Peyer's patch (tissue), 4 donors: ENCODE data around the gene MET. TPM values are rescaled to one million over a fixed set of nuclear protein-coding genes. Genes with fewer than 3 reads are reported as not detected.

Experiments
- DNase-seq, 3 donors: peaks; one replicate each; pipeline ENCODE4 v3.0.0-alpha.2; 2017 to 2019
- H3K27ac ChIP-seq, 4 donors: fragments of 200-600 bp; sonication (generic); one replicate each; pipeline ENCODE4 v1.5.1; 2016 to 2019
- H3K27me3 ChIP-seq, 2 donors: fragments of 200-600 bp; sonication (generic); one replicate each; pipeline ENCODE4 v1.5.1; 2019
- H3K36me3 ChIP-seq, 3 donors: fragments of 200-600 bp; sonication (generic); one replicate each; pipeline ENCODE4 v1.5.1; 2016 to 2019
- H3K4me1 ChIP-seq, 4 donors: fragments of 200-600 bp; sonication (generic); one replicate each; pipeline ENCODE4 v1.5.1; 2016 to 2019
- H3K4me3 ChIP-seq, 4 donors: fragments of 200-600 bp; sonication (generic); 1 replicate in 3 of 4; 2 replicates in 1 of 4; pipeline ENCODE4 v1.5.1; 2016 to 2019; ENCODE audit warnings: mild to moderate bottlenecking in 1 of 4
- H3K9me3 ChIP-seq, 4 donors: fragments of 200-600 bp; sonication (generic); one replicate each; pipeline ENCODE4 v1.5.1; 2016 to 2019; ENCODE audit warnings: mild to moderate bottlenecking in 1 of 4
- POLR2A ChIP-seq, 2 donors: fragments of 450-650 bp; IDR thresholded peaks; one replicate each; pipeline ENCODE4 v1.5.1; 2017; ENCODE audit warnings: antibody characterized with exemption in 2 of 2, mild to moderate bottlenecking in 2 of 2, moderate library complexity in 2 of 2
- total RNA-seq, 4 donors: library from RNA; depleted of rRNA; stranded (reverse); fragments of >200 nt; gene quantifications; one replicate each; pipeline ENCODE4 v1.1.0, GENCODE V29; 2016
- TF ChIP-seq, protein P1 (sequence below), 6 experiments: fragments of 450-650 bp in 4 of 6; fragments of 200-600 bp in 2 of 6; sonication (generic) in 1 of 6; IDR thresholded peaks; one replicate each; pipeline ENCODE4 v1.5.1; 2017 to 2019; ENCODE audit warnings: antibody characterized with exemption in 6 of 6, mild to moderate bottlenecking in 3 of 6, moderate library complexity in 1 of 6

Gene MET
- total RNA-seq, 4 donors from 2014 or later: 2.5 to 34.0 (median 23.6) TPM

DNA sequence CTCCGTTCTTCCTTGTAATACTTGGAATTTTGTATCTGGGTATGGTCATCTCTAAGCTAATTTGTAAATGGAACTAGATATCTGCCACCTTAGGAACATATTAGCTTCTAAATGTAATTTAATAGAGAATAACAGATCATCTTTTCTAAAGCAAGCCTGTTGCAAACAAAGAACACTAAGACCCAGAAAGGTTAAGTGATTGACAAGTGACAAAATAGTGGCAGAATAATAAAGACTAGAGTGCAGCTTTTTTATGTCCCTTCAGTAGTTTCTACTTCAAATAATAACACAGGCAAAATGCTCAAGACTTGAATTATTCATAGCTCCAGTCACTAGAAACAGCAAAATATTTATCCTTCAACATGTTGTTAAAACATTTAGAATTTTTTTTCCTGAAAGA, 91.7 kb downstream of the MET start:
- no peaks in the 10 kb centered on the region for H3K4me1 ChIP-seq
- TF ChIP-seq POLR2A (IDR thresholded peaks at IDR 0.05): no peak
- TF ChIP-seq, protein P1, sequence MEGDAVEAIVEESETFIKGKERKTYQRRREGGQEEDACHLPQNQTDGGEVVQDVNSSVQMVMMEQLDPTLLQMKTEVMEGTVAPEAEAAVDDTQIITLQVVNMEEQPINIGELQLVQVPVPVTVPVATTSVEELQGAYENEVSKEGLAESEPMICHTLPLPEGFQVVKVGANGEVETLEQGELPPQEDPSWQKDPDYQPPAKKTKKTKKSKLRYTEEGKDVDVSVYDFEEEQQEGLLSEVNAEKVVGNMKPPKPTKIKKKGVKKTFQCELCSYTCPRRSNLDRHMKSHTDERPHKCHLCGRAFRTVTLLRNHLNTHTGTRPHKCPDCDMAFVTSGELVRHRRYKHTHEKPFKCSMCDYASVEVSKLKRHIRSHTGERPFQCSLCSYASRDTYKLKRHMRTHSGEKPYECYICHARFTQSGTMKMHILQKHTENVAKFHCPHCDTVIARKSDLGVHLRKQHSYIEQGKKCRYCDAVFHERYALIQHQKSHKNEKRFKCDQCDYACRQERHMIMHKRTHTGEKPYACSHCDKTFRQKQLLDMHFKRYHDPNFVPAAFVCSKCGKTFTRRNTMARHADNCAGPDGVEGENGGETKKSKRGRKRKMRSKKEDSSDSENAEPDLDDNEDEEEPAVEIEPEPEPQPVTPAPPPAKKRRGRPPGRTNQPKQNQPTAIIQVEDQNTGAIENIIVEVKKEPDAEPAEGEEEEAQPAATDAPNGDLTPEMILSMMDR (IDR thresholded peaks at IDR 0.05): no peak

DNA sequence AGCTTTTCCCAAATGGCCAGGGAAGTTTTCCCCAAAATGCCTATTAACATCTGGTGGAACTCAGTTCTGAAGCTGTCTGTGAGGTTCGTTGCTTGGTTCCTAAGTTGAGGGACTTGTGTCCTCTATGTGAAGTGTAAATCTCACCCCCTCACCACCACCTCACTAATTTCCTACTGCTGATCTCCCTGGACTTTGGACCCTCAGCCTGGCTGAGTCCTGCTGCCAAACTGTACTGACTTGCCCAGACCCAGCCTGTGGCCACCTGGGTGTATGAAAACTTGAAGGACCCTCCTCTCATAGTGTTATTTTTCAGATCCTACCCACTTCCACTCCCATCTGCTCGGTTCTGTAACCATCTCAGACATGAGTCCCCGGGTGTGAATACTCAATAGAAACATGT, 94.9 kb downstream of the MET start:
- H3K9me3 ChIP-seq: no peaks in the 10 kb centered on the region
- no peak for DNase-seq
- H3K36me3 ChIP-seq: no peaks in the 10 kb centered on the region
- no peak overlapping the region for H3K4me3 ChIP-seq
- TF ChIP-seq, protein P1 (IDR thresholded peaks at IDR 0.05): no peak
- no peak for TF ChIP-seq POLR2A (IDR thresholded peaks at IDR 0.05)
- H3K27ac ChIP-seq: no peak overlapping the region
- peaks cover 0 to 4% (median 0%) of the 10 kb centered on the region in 4 donors for H3K4me1 ChIP-seq
- no peaks in the 10 kb centered on the region for H3K27me3 ChIP-seq

More for the DNA sequence above, 91.7 kb downstream of the MET start:
- Histone ChIP-seq H3K36me3 (no peaks in the 10 kb centered on the region), H3K27me3 (no peaks in the 10 kb centered on the region), H3K27ac (no peak overlapping the region), H3K4me3 (no peak overlapping the region), H3K9me3 (no peaks in the 10 kb centered on the region)
- no peak for DNase-seq

DNA sequence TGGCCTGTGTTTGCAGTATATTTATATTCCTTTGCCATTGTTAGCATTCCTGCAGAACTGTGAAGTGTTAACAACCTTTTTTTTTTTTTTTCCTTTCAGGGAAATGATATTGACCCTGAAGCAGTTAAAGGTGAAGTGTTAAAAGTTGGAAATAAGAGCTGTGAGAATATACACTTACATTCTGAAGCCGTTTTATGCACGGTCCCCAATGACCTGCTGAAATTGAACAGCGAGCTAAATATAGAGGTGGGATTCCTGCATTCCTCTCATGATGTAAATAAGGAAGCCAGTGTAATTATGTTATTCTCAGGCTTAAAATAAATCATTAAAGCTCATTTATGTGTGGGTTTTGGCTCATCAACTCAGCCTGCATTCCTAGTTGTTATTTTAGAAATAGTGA, 97.5 kb downstream of the MET start:
- peaks cover 0 to 13% (median 0%) of the 10 kb centered on the region in 4 donors for H3K4me1 ChIP-seq
- no peaks in the 10 kb centered on the region for H3K9me3 ChIP-seq
- no peaks in the 10 kb centered on the region for H3K27me3 ChIP-seq
- no peaks in the 10 kb centered on the region for H3K36me3 ChIP-seq
- no peak overlapping the region for H3K4me3 ChIP-seq
- H3K27ac ChIP-seq: no peak overlapping the region
- no peak for DNase-seq
- TF ChIP-seq POLR2A (IDR thresholded peaks at IDR 0.05): no peak
- TF ChIP-seq, protein P1 (IDR thresholded peaks at IDR 0.05): no peak

DNA sequence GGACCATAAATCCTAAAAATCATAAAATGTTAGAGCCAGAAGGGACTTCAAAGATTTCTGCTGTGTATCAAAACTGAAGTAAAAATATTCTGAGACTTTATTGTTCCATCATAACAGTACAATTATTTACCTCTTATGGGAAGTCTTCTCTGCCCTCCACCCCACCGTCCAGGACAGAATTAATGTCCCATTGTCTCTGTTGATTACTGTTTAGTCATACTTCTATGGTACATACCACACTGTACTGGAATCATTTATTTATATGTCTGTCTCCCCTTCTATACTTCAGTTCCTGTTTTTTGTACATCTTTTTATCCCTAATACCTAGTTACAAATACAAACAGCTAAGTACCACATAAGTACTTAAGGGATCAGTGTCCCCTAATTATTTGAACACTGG, 98.9 kb downstream of the MET start:
- no peak for TF ChIP-seq POLR2A (IDR thresholded peaks at IDR 0.05)
- TF ChIP-seq, protein P1 (IDR thresholded peaks at IDR 0.05): no peak
- Histone ChIP-seq H3K27me3 (no peaks in the 10 kb centered on the region), H3K36me3 (no peaks in the 10 kb centered on the region), H3K4me1 (peaks cover 0 to 13% (median 0%) of the 10 kb centered on the region in 4 donors), H3K9me3 (no peaks in the 10 kb centered on the region), H3K4me3 (no peak overlapping the region), H3K27ac (peak overlapping the region in 2 of 4 donors; percentile 64 to 83)
- DNase-seq: no peak

DNA sequence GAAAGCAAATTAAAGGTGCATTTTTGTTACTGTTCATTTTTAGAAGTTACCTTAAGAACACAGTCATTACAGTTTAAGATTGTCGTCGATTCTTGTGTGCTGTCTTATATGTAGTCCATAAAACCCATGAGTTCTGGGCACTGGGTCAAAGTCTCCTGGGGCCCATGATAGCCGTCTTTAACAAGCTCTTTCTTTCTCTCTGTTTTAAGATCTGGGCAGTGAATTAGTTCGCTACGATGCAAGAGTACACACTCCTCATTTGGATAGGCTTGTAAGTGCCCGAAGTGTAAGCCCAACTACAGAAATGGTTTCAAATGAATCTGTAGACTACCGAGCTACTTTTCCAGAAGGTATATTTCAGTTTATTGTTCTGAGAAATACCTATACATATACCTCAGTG, 99.6 kb downstream of the MET start:
- Histone ChIP-seq H3K36me3 (no peaks in the 10 kb centered on the region), H3K9me3 (no peaks in the 10 kb centered on the region), H3K4me3 (peak overlapping the region in 1 of 4 donors; percentile 6), H3K27me3 (no peaks in the 10 kb centered on the region), H3K27ac (peak overlapping the region in 3 of 4 donors; percentile 4 to 83 (median 64)), H3K4me1 (peaks cover 0 to 13% (median 0%) of the 10 kb centered on the region in 4 donors)
- peak in 1 of 3 donors; percentile 72 for DNase-seq
- no peak for TF ChIP-seq POLR2A (IDR thresholded peaks at IDR 0.05)
- TF ChIP-seq, protein P1 (IDR thresholded peaks at IDR 0.05): no peak

DNA sequence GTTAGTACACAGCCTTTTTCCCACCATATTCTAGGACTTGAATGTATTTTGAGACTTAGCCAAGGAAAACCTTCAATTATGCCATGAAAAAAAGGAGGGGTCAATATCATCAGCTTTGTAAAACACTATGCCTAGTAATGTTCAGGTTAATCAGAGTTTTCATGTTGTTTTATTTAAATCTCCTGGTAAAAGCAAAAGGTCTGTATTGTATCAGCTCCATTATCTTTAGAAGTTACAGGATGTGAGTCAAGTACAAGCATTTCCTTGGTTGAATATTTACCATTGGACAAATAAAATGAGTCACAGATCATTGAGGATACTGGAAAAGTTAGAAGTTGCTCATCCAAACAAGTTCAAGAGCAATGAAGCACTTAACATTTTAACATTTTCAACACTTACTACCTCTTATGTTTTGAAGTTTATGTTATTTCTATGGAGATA, 100.4 kb downstream of the MET start:
- Histone ChIP-seq H3K36me3 (no peaks in the 10 kb centered on the region), H3K27me3 (no peaks in the 10 kb centered on the region), H3K4me1 (peaks cover 0 to 15% (median 0%) of the 10 kb centered on the region in 4 donors), H3K4me3 (no peak overlapping the region), H3K27ac (peak overlapping the region in 3 of 4 donors; percentile 4 to 83 (median 64)), H3K9me3 (no peaks in the 10 kb centered on the region)
- TF ChIP-seq, protein P1 (IDR thresholded peaks at IDR 0.05): no peak
- no peak for TF ChIP-seq POLR2A (IDR thresholded peaks at IDR 0.05)
- no peak for DNase-seq
